H1 (cell line): ENCODE measurements around the gene PPIA. TPM values are rescaled to one million over a fixed set of nuclear protein-coding genes. Genes with fewer than 3 reads are reported as not detected.
"Not testable (repeated sequence)": the region's sequence is repeated elsewhere in the genome, so short reads cannot be mapped to it uniquely, and the experiment has no call there.

Experiments
- CTCF ChIA-PET: fragments of 300-600 bp; sonication (Branson Sonifier 250); formaldehyde crosslinking; loops from one replicate; lab custom pipeline; 2021; ENCODE audit not compliant: partially characterized antibody; lab: Charles Lee
- POLR2A ChIA-PET: fragments of 300-600 bp; sonication (Branson Sonifier 250); formaldehyde crosslinking; loops from one replicate; lab custom pipeline; 2021; ENCODE audit warnings: inconsistent platforms; ENCODE audit not compliant: partially characterized antibody; lab: Charles Lee
- DNase-seq, 2 experiments: peaks; one replicate each; pipeline versions ENCODE4 v3.0.0 to v3.0.0-alpha.2; 2010 to 2022; ENCODE audit warnings: low spot score in 2 of 2, low read depth in 1 of 2, mixed read lengths in 1 of 2
- FAIRE-seq: peaks from 2 replicates; lab custom pipeline; 2011; peaks lifted over from hg19 to GRCh38; lab: Jason Lieb, UNC
- H2AFZ ChIP-seq: 2 replicates; pipeline ENCODE4 v1.8.1; 2012; ENCODE audit warnings: low read length, inconsistent platforms
- H2AK5ac ChIP-seq: 2 replicates; pipeline ENCODE4 v1.6.1; 2013; ENCODE audit warnings: low read depth, low read length
- H2BK120ac ChIP-seq: replicated peaks from 2 replicates; pipeline ENCODE3; 2013; ENCODE audit warnings: low read depth, low read length, inconsistent platforms
- H2BK12ac ChIP-seq: 2 replicates; pipeline ENCODE4 v1.6.1; 2013; ENCODE audit warnings: low read depth, low read length
- H2BK15ac ChIP-seq: 2 replicates; pipeline ENCODE4 v1.6.1; 2013; ENCODE audit warnings: low read length
- H2BK20ac ChIP-seq: 2 replicates; pipeline ENCODE4 v1.6.1; 2013; ENCODE audit warnings: low read length
- H2BK5ac ChIP-seq: 2 replicates; pipeline ENCODE4 v1.6.1; 2013; ENCODE audit warnings: low read depth, low read length
- H3K14ac ChIP-seq: 2 replicates; pipeline ENCODE4 v1.6.1; 2013; ENCODE audit warnings: inconsistent platforms; ENCODE audit not compliant: insufficient read length
- H3K18ac ChIP-seq: 2 replicates; pipeline ENCODE4 v1.6.1; 2013; ENCODE audit warnings: low read length; ENCODE audit errors: extremely low read depth
- H3K23ac ChIP-seq: 2 replicates; pipeline ENCODE4 v1.6.1; 2013; ENCODE audit warnings: inconsistent platforms; ENCODE audit not compliant: insufficient read length
- H3K23me2 ChIP-seq: 2 replicates; pipeline ENCODE4 v1.6.1; 2013; ENCODE audit warnings: low read depth, low read length
- H3K27ac ChIP-seq: 2 replicates; pipeline ENCODE4 v1.6.1; 2011; ENCODE audit warnings: low read depth, low read length, inconsistent platforms
- H3K27me3 ChIP-seq, 4 experiments: replicated peaks in 1 of 4; 1 replicate in 1 of 4; 2 replicates in 3 of 4; pipeline versions ENCODE4 v1.6.1 to v1.8.1; 2011 to 2013; ENCODE audit warnings: low read length in 3 of 4, mild to moderate bottlenecking in 3 of 4, inconsistent platforms in 2 of 4, mixed read lengths in 2 of 4, moderate library complexity in 1 of 4; ENCODE audit not compliant: control insufficient read depth in 3 of 4, insufficient read depth in 3 of 4; ENCODE audit errors: extremely low read depth in 1 of 4
- H3K36me3 ChIP-seq, 4 experiments: 2 replicates each; pipeline versions ENCODE4 v1.6.1 to v1.8.1; 2011 to 2013; ENCODE audit warnings: mild to moderate bottlenecking in 4 of 4, low read length in 3 of 4, moderate library complexity in 2 of 4, control low read depth in 1 of 4, inconsistent platforms in 1 of 4; ENCODE audit not compliant: insufficient read depth in 4 of 4, control insufficient read depth in 2 of 4
- H3K4ac ChIP-seq: replicated peaks from 2 replicates; pipeline ENCODE3; 2013; ENCODE audit warnings: low read length, low read depth, mixed read lengths, inconsistent platforms; ENCODE audit not compliant: insufficient read length
- H3K4me1 ChIP-seq, 4 experiments: replicated peaks in 1 of 4; 1 replicate in 1 of 4; 2 replicates in 3 of 4; pipeline versions ENCODE4 v1.6.1 to v1.8.1; 2011 to 2013; ENCODE audit warnings: low read length in 3 of 4, inconsistent platforms in 2 of 4, mixed read lengths in 1 of 4; ENCODE audit not compliant: insufficient read depth in 4 of 4, control insufficient read depth in 3 of 4
- H3K4me2 ChIP-seq, 2 experiments: 2 replicates each; pipeline versions ENCODE4 v1.6.1 to v1.8.1; 2011 to 2013; ENCODE audit warnings: low read depth in 2 of 2, low read length in 2 of 2, control low read depth in 1 of 2, inconsistent platforms in 1 of 2, mild to moderate bottlenecking in 1 of 2; ENCODE audit not compliant: insufficient read depth in 1 of 2
- H3K4me3 ChIP-seq, 4 experiments: fragments of 200-600, 300-600 bp in 1 of 4; sonication (generic), shearing (Covaris generic), sonication (Bioruptor Twin) in 1 of 4; 2 replicates each; pipeline versions ENCODE4 v1.5.1 to v1.8.1; 2011 to 2016; ENCODE audit warnings: low read length in 4 of 4, low read depth in 3 of 4, control low read depth in 2 of 4, inconsistent platforms in 2 of 4, mild to moderate bottlenecking in 2 of 4, mixed read lengths in 1 of 4, moderate library complexity in 1 of 4; ENCODE audit not compliant: insufficient read depth in 2 of 4; ENCODE audit errors: extremely low read depth in 1 of 4
- H3K56ac ChIP-seq: replicated peaks from 2 replicates; pipeline ENCODE3; 2013; ENCODE audit warnings: low read depth, mild to moderate bottlenecking, mixed read lengths, low read length, inconsistent platforms; ENCODE audit not compliant: insufficient read length
- H3K79me1 ChIP-seq: 2 replicates; pipeline ENCODE4 v1.6.1; 2013; ENCODE audit warnings: low read depth, low read length, control low read depth
- H3K79me2 ChIP-seq, 2 experiments: 2 replicates each; pipeline versions ENCODE4 v1.6.1 to v1.8.1; 2012 to 2013; ENCODE audit warnings: low read length in 2 of 2, mild to moderate bottlenecking in 2 of 2, inconsistent platforms in 1 of 2; ENCODE audit not compliant: insufficient read depth in 2 of 2, control insufficient read depth in 1 of 2
- H3K9ac ChIP-seq, 4 experiments: replicated peaks in 1 of 4; 1 replicate in 1 of 4; 2 replicates in 3 of 4; pipeline versions ENCODE4 v1.6.1 to v1.8.1; 2011 to 2013; ENCODE audit warnings: low read depth in 3 of 4, low read length in 3 of 4, control low read depth in 2 of 4, mild to moderate bottlenecking in 2 of 4, moderate library complexity in 2 of 4, inconsistent platforms in 1 of 4; ENCODE audit errors: extremely low read depth in 1 of 4
- H3K9me3 ChIP-seq, 2 experiments: 2 replicates each; pipeline versions ENCODE4 v1.6.1 to v1.8.1; 2012 to 2013; ENCODE audit warnings: mild to moderate bottlenecking in 2 of 2, moderate library complexity in 2 of 2, control low read depth in 1 of 2, inconsistent platforms in 1 of 2, low read depth in 1 of 2, low read length in 1 of 2, mixed read lengths in 1 of 2; ENCODE audit not compliant: insufficient read depth in 2 of 2
- H4K20me1 ChIP-seq, 2 experiments: replicated peaks in 1 of 2; 2 replicates each; pipeline versions ENCODE3 to v1.8.1; 2011 to 2013; ENCODE audit warnings: inconsistent platforms in 2 of 2, low read length in 2 of 2, mild to moderate bottlenecking in 1 of 2; ENCODE audit not compliant: insufficient read depth in 2 of 2, control insufficient read depth in 1 of 2
- H4K5ac ChIP-seq: 2 replicates; pipeline ENCODE4 v1.6.1; 2013; ENCODE audit warnings: low read length, low read depth, mixed read lengths, inconsistent platforms; ENCODE audit not compliant: insufficient read length
- H4K8ac ChIP-seq: 2 replicates; pipeline ENCODE4 v1.8.0; 2013; ENCODE audit warnings: mild to moderate bottlenecking, moderate library complexity, low read length, inconsistent platforms; ENCODE audit not compliant: insufficient read depth; ENCODE audit errors: extremely low read depth
- H4K91ac ChIP-seq: replicated peaks from 2 replicates; pipeline ENCODE3; 2013; ENCODE audit warnings: low read length, mixed read lengths, inconsistent platforms; ENCODE audit not compliant: insufficient read length
- POLR2A ChIP-seq, 2 experiments: IDR thresholded peaks; 1 replicate in 1 of 2; 2 replicates in 1 of 2; pipeline ENCODE4 v1.6.1; 2011; ENCODE audit warnings: low read depth in 2 of 2, low read length in 2 of 2, mild to moderate bottlenecking in 2 of 2; ENCODE audit errors: control extremely low read depth in 1 of 2
- WGBS, 2 experiments: shearing (Covaris generic) in 1 of 2; methylation state at CpG; one replicate each; pipeline versions ENCODE4 v1.1.6 to v1.1.7; 2013 to 2015; ENCODE audit warnings: low lambda C conversion rate in 2 of 2, mixed read lengths in 2 of 2, inconsistent platforms in 1 of 2, low coverage in 1 of 2, missing lambda C conversion rate in 1 of 2; ENCODE audit not compliant: insufficient replicate concordance in 2 of 2, insufficient coverage in 1 of 2, insufficient read length in 1 of 2; ENCODE audit errors: extremely low coverage in 1 of 2, missing lambda C conversion rate in 1 of 2; 5-methylcytosine and 5-hydroxymethylcytosine counted together
- polyA plus RNA-seq, 7 experiments: library from polyadenylated mRNA; depleted of rRNA in 3 of 7; stranded (reverse) in 5 of 7; unstranded in 2 of 7; fragments of >200 nt in 5 of 7; fragments of 200-250 nt in 2 of 7; gene quantifications; 1 replicate in 5 of 7; 2 replicates in 1 of 7; 4 replicates in 1 of 7; pipeline versions ENCODE4 v1.2.1 to v1.2.3, GENCODE V29; 2011 to 2013; ENCODE audit warnings: missing spikeins in 2 of 7, mixed read lengths in 2 of 7
- total RNA-seq: library from RNA; stranded (reverse); fragmentation: NEBNext Ultra II Directional; extraction: Animal tissue kit (Norgen Biotek cat#: 25700); gene quantifications from 2 replicates; pipeline ENCODE4 v1.2.1, GENCODE V29; 2021

PPIA gene
- total and polyA plus RNA-seq, 2 of the 8 experiments (the other 6 are each of a cell fraction or from before 2014, with no cell fraction given), result 2,865 to 5,394 TPM

GRCh38 chr7:44803828-44804519 lies 7.5 kb downstream of the PPIA start:
- not testable (repeated sequence) for H2BK15ac ChIP-seq, H3K4me1 ChIP-seq, H4K5ac ChIP-seq, H2BK5ac ChIP-seq, H3K9ac ChIP-seq, H2BK20ac ChIP-seq, H3K4me2 ChIP-seq, H4K91ac ChIP-seq, H4K8ac ChIP-seq, H3K27me3 ChIP-seq, FAIRE-seq, H3K79me1 ChIP-seq, H2AFZ ChIP-seq, H3K27ac ChIP-seq, H3K18ac ChIP-seq, H3K14ac ChIP-seq, H3K4me3 ChIP-seq, H2AK5ac ChIP-seq, H2BK12ac ChIP-seq, H3K23me2 ChIP-seq, H3K56ac ChIP-seq, H3K23ac ChIP-seq, H3K4ac ChIP-seq, H2BK120ac ChIP-seq, H3K9me3 ChIP-seq
- POLR2A ChIA-PET, result interaction anchor here (0.6 to 5.5 kb wide), 30 partner anchors 8 to 536 kb away, joined by 3 to 35 read pairs (median 4); partner anchors contain the start of genes H2AZ2, OGDH and PURB
- Histone ChIP-seq H3K36me3 (peaks cover 26 to 63% (median 40%) of the 10 kb centered on the region in 4 experiments), H4K20me1 (peaks cover 14% of the 10 kb centered on the region in 2 experiments), H3K79me2 (peaks cover 0 to 16% of the 10 kb centered on the region in 2 experiments; a peak in 3 of 4 replicates)
- peak in 1 of 2 experiments; percentile 53 for DNase-seq
- WGBS, 2 experiments, result 90% methylated on average over 10 of the region's 10 CpGs; no CpG with 5 or more reads in 1 of the 2 experiments
- TF ChIP-seq POLR2A (IDR thresholded peaks at IDR 0.05; ENCODE audit: control extremely low read depth in 1 of 2, low read depth in 2 of 2, low read length in 2 of 2), result peak; percentile 20 to 46
- CTCF ChIA-PET, result interaction anchor here (0.8 kb wide), 1 partner anchor 26 kb away, joined by 3 read pairs; no protein-coding TSS in a partner anchor
